Endothelial cell of umbilical vein (primary cell): Measurements from ENCODE around the gene MLC1. TPM values are rescaled to one million over a fixed set of nuclear protein-coding genes. Genes with fewer than 3 reads are reported as not detected.

Experiments used
- BruUV-seq: library from RNA; stranded (reverse); fragments of 400-500 nt; replicated peaks from 2 replicates; lab custom pipeline; 2021; lab: Mats Ljungman, UMichigan
- CTCF ChIA-PET: fragments of 300-600, 350-600 bp; sonication (Branson Sonifier 250); formaldehyde crosslinking; loops from one replicate; lab custom pipeline; 2021; ENCODE audit warnings: antibody characterized with exemption, inconsistent platforms; lab: Charles Lee
- POLR2A ChIA-PET: fragments of 300-600, 350-600 bp; sonication (Branson Sonifier 250); formaldehyde crosslinking; loops from one replicate; lab custom pipeline; 2021; ENCODE audit warnings: antibody characterized with exemption, inconsistent platforms; lab: Charles Lee
- DNase-seq: peaks from one replicate; pipeline ENCODE4 v3.0.0-alpha.2; 2011; ENCODE audit warnings: low read depth, low spot score
- FAIRE-seq: peaks from 2 replicates; lab custom pipeline; 2011; peaks lifted over from hg19 to GRCh38; lab: Jason Lieb, UNC
- H2AFZ ChIP-seq: 2 replicates; pipeline ENCODE4 v1.6.0; 2012; ENCODE audit warnings: low read depth, low read length, control low read depth, inconsistent platforms
- H3K27ac ChIP-seq: 2 replicates; pipeline ENCODE4 v1.5.1; 2011; ENCODE audit warnings: low read depth, mild to moderate bottlenecking, control low read depth, low read length, moderate library complexity; ENCODE audit not compliant: insufficient read depth
- H3K27me3 ChIP-seq, 2 experiments: 2 replicates each; pipeline versions ENCODE4 v1.6.0 to v1.6.1; 2011; ENCODE audit warnings: low read length in 2 of 2, mixed read lengths in 1 of 2; ENCODE audit not compliant: control insufficient read depth in 2 of 2, insufficient read depth in 2 of 2
- H3K36me3 ChIP-seq, 2 experiments: 2 replicates in 1 of 2; 3 replicates in 1 of 2; pipeline ENCODE4 v1.5.1; 2011; ENCODE audit warnings: low read length in 2 of 2, mild to moderate bottlenecking in 1 of 2, moderate library complexity in 1 of 2; ENCODE audit not compliant: control insufficient read depth in 2 of 2, insufficient read depth in 2 of 2; ENCODE audit errors: extremely low read depth in 1 of 2
- H3K4me1 ChIP-seq: 3 replicates; pipeline ENCODE4 v1.5.1; 2011; ENCODE audit warnings: mild to moderate bottlenecking, low read length; ENCODE audit not compliant: control insufficient read depth, insufficient read depth; ENCODE audit errors: extremely low read depth
- H3K4me2 ChIP-seq: 2 replicates; pipeline ENCODE4 v1.6.1; 2011; ENCODE audit warnings: low read length, control low read depth, mixed read lengths; ENCODE audit not compliant: insufficient read depth
- H3K4me3 ChIP-seq, 3 experiments: fragments of 200-600 bp in 1 of 3; sonication (generic), shearing (Covaris generic) in 1 of 3; replicated peaks in 1 of 3; 2 replicates each; pipeline ENCODE4 v1.5.1; 2011 to 2016; ENCODE audit warnings: control low read depth in 3 of 3, low read length in 3 of 3, mild to moderate bottlenecking in 2 of 3, inconsistent platforms in 1 of 3, low read depth in 1 of 3, moderate library complexity in 1 of 3; ENCODE audit not compliant: insufficient read depth in 1 of 3
- H3K79me2 ChIP-seq: 2 replicates; pipeline ENCODE4 v1.6.0; 2012; ENCODE audit warnings: low read length, inconsistent platforms; ENCODE audit not compliant: control insufficient read depth, insufficient read depth
- H3K9ac ChIP-seq: replicated peaks from 2 replicates; pipeline ENCODE3; 2011; ENCODE audit warnings: low read length, control low read depth; ENCODE audit not compliant: insufficient read depth; ENCODE audit errors: extremely low read depth
- H3K9me1 ChIP-seq: replicated peaks from 3 replicates; pipeline ENCODE4 v1.6.0; 2011; ENCODE audit warnings: mild to moderate bottlenecking, low read length; ENCODE audit not compliant: control insufficient read depth, insufficient read depth; ENCODE audit errors: extremely low read depth
- H3K9me3 ChIP-seq: replicated peaks from 2 replicates; pipeline ENCODE4 v1.5.1; 2012; ENCODE audit warnings: low read length, inconsistent platforms; ENCODE audit not compliant: control insufficient read depth, insufficient read depth
- H4K20me1 ChIP-seq: replicated peaks from 2 replicates; pipeline ENCODE3; 2011; ENCODE audit warnings: mild to moderate bottlenecking, low read length; ENCODE audit not compliant: control insufficient read depth, insufficient read depth; ENCODE audit errors: extremely low read depth
- CTCF ChIP-seq, 2 donors: IDR thresholded peaks; 1 replicate in 1 of 2; 2 replicates in 1 of 2; pipeline ENCODE4 v1.5.1; 2011; ENCODE audit warnings: low read length in 2 of 2, mild to moderate bottlenecking in 2 of 2, moderate library complexity in 2 of 2, control low read depth in 1 of 2, inconsistent platforms in 1 of 2, low read depth in 1 of 2; ENCODE audit not compliant: insufficient read depth in 1 of 2; ENCODE audit errors: extremely low read depth in 1 of 2
- JUN ChIP-seq: IDR thresholded peaks from 2 replicates; pipeline ENCODE4 v1.6.1; 2011; ENCODE audit warnings: borderline replicate concordance, low read depth; ENCODE audit not compliant: insufficient read length, insufficient read depth
- POLR2A ChIP-seq: IDR thresholded peaks from 2 replicates; pipeline ENCODE4 v1.6.1; 2012; ENCODE audit warnings: low read depth, mild to moderate bottlenecking, control low read depth, low read length
- dilution Hi-C: fragments of 300-500 bp; cut with MboI; formaldehyde crosslinking; loops from one replicate; pipeline ENCODE4 v1.15.0; 2019; ENCODE audit warnings: low sequenced_read_pairs; ENCODE audit not compliant: extremely low pct_ligation_motif_present
- intact Hi-C: fragments of 100-400 bp; cut with micrococcal nuclease; formaldehyde crosslinking; loops from one replicate; pipeline ENCODE4 v1.10.0; 2022
- polyA plus RNA-seq, 4 experiments: library from polyadenylated mRNA; depleted of rRNA in 3 of 4; stranded (reverse) in 3 of 4; unstranded in 1 of 4; fragments of >200 nt; gene quantifications; 2 replicates each; pipeline versions ENCODE4 v1.2.1 to v1.2.3, GENCODE V29; 2011 to 2012; ENCODE audit warnings: missing spikeins in 1 of 4
- total RNA-seq: library from RNA; stranded (reverse); gene quantifications from 2 replicates; pipeline ENCODE4 v1.2.3, GENCODE V29; 2021
- TF ChIP-seq, protein P1 (sequence below): IDR thresholded peaks from 2 replicates; pipeline ENCODE4 v1.6.1; 2011; ENCODE audit not compliant: insufficient read depth, insufficient read length

MLC1 gene
- total and polyA plus RNA-seq, 2 donors (not counting 3 experiments of a cell fraction or from before 2014, with no cell fraction given), result not detected

DNA sequence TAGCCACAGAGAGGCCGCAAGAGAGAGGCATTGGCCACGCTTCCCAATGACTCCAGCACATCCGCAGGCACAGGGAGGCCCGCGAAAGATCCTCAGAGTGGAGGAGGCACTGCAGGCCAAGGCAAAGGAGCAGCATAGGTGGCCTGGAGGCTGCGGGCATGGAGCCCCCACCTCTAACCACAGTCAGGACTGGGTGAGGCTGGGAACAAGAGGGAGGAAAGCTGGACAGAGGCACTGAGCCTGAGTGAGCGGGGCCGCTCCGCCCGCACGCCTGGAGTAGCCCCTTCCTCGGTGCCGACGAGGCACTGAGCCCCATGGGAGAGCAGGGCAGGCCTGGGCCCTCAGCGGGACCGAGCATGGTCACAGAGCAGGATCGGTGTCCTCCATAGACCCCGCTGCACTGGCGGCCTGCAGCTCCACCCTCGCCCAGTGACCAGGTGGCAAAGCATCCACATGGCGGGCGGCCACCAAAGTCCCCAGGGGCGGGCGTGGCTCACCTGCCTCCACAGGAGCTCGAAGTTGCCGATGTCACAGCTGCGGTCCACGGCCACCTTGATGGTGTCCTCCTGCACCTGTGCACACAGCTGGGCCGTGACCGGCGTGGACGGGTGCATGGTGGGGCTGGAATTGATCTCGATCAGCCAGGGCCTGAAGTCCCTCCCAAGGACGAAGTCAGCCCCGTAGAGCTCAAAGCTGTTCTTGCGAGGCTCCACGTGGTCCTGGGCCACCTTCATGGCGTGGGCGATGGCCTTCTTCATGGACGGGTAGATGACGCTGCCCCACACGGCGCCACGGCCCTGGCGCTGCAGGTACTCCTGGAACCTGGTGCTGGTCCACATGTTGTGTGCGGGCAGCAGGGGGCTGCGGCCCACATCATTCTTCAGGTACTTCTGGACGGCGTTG is 53.8 kb downstream of the MLC1 start:
- H3K9ac ChIP-seq, result no peak overlapping the region
- no peak overlapping the region for H3K27ac ChIP-seq
- dilution Hi-C loops, result no loop called here
- H3K27me3 ChIP-seq, result no peaks in the 10 kb centered on the region
- no peaks in the 10 kb centered on the region for H4K20me1 ChIP-seq
- ChIA-PET CTCF (interaction anchor here (0.8 to 3.1 kb wide), 26 partner anchors 14 to 264 kb away, joined by 3 to 174 read pairs (median 8); partner anchors contain the start of genes IL17REL and MLC1), POLR2A (no interaction called here)
- no peaks in the 10 kb centered on the region for H3K9me3 ChIP-seq
- no peak for DNase-seq
- no TSS peak for BruUV-seq
- H3K4me2 ChIP-seq, result no peak overlapping the region
- intact Hi-C loops, result loop anchor here (2.0 to 5.0 kb wide), 3 partner anchors 39 to 264 kb away; no protein-coding TSS in a partner anchor
- H3K9me1 ChIP-seq, result no peaks in the 10 kb centered on the region
- H3K36me3 ChIP-seq, result no peaks in the 10 kb centered on the region
- H3K4me3 ChIP-seq, result no peak overlapping the region
- H3K79me2 ChIP-seq, result no peaks in the 10 kb centered on the region
- no peaks in the 10 kb centered on the region for H3K4me1 ChIP-seq
- TF ChIP-seq JUN, result no peak
- TF ChIP-seq POLR2A, result no peak
- TF ChIP-seq, protein P1, sequence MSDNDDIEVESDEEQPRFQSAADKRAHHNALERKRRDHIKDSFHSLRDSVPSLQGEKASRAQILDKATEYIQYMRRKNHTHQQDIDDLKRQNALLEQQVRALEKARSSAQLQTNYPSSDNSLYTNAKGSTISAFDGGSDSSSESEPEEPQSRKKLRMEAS, result no peak
- FAIRE-seq, result no peak
- H2AFZ ChIP-seq, result no peak overlapping the region

DNA sequence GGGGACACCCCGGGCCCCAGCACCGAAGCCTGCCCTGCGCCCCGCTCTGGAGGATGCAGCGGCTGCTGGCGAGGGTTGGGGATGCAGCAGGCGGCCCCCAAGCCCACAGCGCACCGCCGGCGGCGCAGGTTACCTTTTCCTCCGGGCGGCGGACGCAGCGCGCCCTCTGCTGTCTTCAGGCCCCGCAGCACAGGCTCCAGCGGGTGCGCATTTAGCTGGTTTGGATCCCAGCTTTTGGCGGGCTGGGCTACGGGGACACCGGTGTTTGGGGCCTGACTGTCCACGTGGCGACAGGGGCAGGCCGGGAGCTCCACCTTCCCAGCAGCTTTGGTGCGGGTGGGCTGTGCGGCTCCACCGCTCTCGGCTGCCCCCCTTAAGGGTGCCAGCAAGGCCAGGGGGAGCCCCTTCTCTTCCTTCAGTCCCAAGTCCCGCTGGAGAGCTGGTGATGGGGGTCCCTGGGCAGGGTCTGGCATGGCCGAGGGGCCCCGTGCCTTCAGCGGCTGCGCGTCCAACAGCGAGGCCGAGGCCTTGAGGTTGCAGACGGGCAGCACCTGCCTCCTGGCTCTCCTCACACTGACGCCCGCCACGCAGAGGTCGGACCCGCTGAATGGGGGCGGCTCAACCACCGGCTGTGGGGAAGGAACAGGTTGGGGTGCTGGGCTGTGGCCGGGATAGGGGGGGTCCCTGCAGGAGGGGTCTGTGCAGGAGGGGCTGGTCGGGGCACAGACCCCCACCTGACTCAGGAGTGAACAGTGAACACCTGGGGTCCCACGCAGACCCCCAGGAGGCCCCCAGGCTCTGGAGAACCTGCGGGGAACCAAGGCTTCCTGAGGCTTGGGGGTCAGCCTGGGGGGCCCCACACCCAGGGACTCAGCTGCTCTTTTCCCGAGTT is 54.7 kb downstream of the MLC1 start:
- H3K4me2 ChIP-seq, result no peak overlapping the region

More for the DNA sequence above, 54.7 kb downstream of the MLC1 start:
- Histone ChIP-seq H2AFZ (no peak overlapping the region), H3K27me3 (no peaks in the 10 kb centered on the region), H3K9me3 (no peaks in the 10 kb centered on the region), H3K79me2 (no peaks in the 10 kb centered on the region), H3K4me1 (no peaks in the 10 kb centered on the region), H3K4me3 (no peak overlapping the region), H3K27ac (no peak overlapping the region), H3K9me1 (no peaks in the 10 kb centered on the region), H3K9ac (no peak overlapping the region), H4K20me1 (no peaks in the 10 kb centered on the region), H3K36me3 (no peaks in the 10 kb centered on the region)
- dilution Hi-C loops (no loop called here), intact Hi-C loops (loop anchor here (1.0 to 5.0 kb wide), 5 partner anchors 38 to 263 kb away; no protein-coding TSS in a partner anchor)
- FAIRE-seq (peak; percentile 86), DNase-seq (peak; percentile 55)
- ChIA-PET POLR2A (interaction anchor here (1.0 kb wide), 1 partner anchor 100 kb away, joined by 6 read pairs; no protein-coding TSS in a partner anchor), CTCF (interaction anchor here (0.5 to 3.1 kb wide), 70 partner anchors 8 to 273 kb away, joined by 3 to 174 read pairs (median 5); partner anchors contain the start of genes ALG12, CRELD2, IL17REL and MLC1)
- TF ChIP-seq JUN (no peak), CTCF (IDR thresholded peaks at IDR 0.05; ENCODE audit: extremely low read depth in 1 of 2, insufficient read depth in 1 of 2, low read depth in 1 of 2, low read length in 2 of 2) (peak; percentile 86 to 95)
- BruUV-seq, result no TSS peak
